ENCODE measurements around the gene CEP170B.
"Not testable (repeated sequence)": the region's sequence is repeated elsewhere in the genome, so short reads cannot be mapped to it uniquely, and the experiment has no call there.

Gene CEP170B

DNA sequence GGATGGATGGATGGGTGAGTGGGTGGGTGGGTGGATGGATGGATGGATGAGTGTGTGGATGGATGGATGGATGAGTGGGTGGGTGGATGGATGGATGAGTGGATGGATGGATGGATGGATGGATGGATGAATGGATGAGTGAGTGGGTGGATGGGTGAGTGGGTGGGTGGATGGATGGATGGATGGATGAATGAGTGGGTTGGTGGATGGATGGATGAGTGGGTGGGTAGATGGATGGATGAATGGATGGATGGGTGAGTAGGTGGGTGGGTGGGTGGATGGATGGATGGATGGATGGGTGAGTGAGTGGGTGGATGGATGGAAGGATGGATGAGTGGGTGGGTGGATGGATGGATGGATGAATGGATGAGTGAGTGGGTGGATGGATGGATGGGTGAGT lies 25.2 kb downstream of the CEP170B start:
- H3K23ac ChIP-seq (ENCODE audit: low read length); H2BK5ac ChIP-seq (ENCODE audit: low read length); H3K4me3 ChIP-seq (ENCODE audit: low read length); H3K27ac ChIP-seq (ENCODE audit: low read depth, low read length); H3K4me1 ChIP-seq (ENCODE audit: control insufficient read depth, low read depth, low read length); H3K27me3 ChIP-seq (ENCODE audit: insufficient read depth, low read length, poor library complexity); H3K79me2 ChIP-seq (ENCODE audit: control insufficient read depth, insufficient read depth, low read length); H3K36me3 ChIP-seq (ENCODE audit: control insufficient read depth, insufficient read depth, low read length); H3K9ac ChIP-seq (ENCODE audit: low read length); H3K4ac ChIP-seq (ENCODE audit: low read depth, low read length); H3K79me1 ChIP-seq (ENCODE audit: low read length); H3K56ac ChIP-seq (ENCODE audit: low read length); H3K18ac ChIP-seq (ENCODE audit: low read length); H3K4me2 ChIP-seq (ENCODE audit: low read length); H4K8ac ChIP-seq (ENCODE audit: low read depth, low read length); H4K5ac ChIP-seq (ENCODE audit: low read length); H2BK120ac ChIP-seq (ENCODE audit: low read depth, low read length); H2AK5ac ChIP-seq (ENCODE audit: low read length); H2BK15ac ChIP-seq (replicated peaks; ENCODE audit: low read depth); DNase-seq: not testable (repeated sequence)

DNA sequence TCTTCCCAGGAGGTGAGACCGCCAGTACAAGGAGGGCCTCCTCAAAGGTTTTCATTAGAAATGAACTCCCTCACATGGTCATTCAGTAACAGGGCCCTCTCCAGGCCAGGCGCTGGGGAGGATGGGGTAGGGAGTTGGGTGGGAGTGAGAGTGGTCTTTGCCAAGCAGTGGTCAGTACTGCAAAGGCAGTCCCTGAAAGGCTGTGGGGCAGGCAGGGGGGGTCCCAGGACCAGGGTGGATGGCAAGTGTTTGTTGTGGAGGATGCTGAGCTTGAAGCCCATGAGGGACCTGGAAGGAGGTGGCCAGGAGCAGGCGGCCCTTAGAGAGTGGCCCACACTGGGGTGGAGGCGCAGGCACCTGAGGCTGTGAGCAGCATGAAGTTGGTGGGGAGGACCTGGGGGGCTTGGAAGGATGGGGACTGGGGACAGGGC lies 26.1 kb downstream of the CEP170B start:
- Histone ChIP-seq H3K27ac (ENCODE audit: low read depth, low read length) (no peak overlapping the region), H3K4ac (ENCODE audit: low read depth, low read length) (no peak overlapping the region), H2BK120ac (ENCODE audit: low read depth, low read length) (no peak overlapping the region), H3K27me3 (ENCODE audit: insufficient read depth, low read length, poor library complexity) (no peaks in the 10 kb centered on the region), H2BK15ac (replicated peaks; ENCODE audit: low read depth) (no peak overlapping the region), H3K36me3 (ENCODE audit: control insufficient read depth, insufficient read depth, low read length) (no peaks in the 10 kb centered on the region), H3K79me2 (ENCODE audit: control insufficient read depth, insufficient read depth, low read length) (no peaks in the 10 kb centered on the region), H3K18ac (ENCODE audit: low read length) (no peak overlapping the region), H3K9ac (ENCODE audit: low read length) (no peak overlapping the region), H4K8ac (ENCODE audit: low read depth, low read length) (no peak overlapping the region), H3K4me1 (ENCODE audit: control insufficient read depth, low read depth, low read length) (no peaks in the 10 kb centered on the region), H3K79me1 (ENCODE audit: low read length) (no peaks in the 10 kb centered on the region), H3K4me2 (ENCODE audit: low read length) (no peak overlapping the region), H3K23ac (ENCODE audit: low read length) (no peak overlapping the region), H2AK5ac (ENCODE audit: low read length) (no peak overlapping the region), H4K5ac (ENCODE audit: low read length) (no peak overlapping the region), H3K4me3 (ENCODE audit: low read length) (no peak overlapping the region), H3K56ac (ENCODE audit: low read length) (no peak overlapping the region), H2BK5ac (ENCODE audit: low read length) (no peak overlapping the region)
- no CpG with 5 or more reads among the region's 4 CpGs for WGBS (ENCODE audit: extremely low coverage, insufficient coverage, low lambda C conversion rate)
- no peak for DNase-seq

DNA sequence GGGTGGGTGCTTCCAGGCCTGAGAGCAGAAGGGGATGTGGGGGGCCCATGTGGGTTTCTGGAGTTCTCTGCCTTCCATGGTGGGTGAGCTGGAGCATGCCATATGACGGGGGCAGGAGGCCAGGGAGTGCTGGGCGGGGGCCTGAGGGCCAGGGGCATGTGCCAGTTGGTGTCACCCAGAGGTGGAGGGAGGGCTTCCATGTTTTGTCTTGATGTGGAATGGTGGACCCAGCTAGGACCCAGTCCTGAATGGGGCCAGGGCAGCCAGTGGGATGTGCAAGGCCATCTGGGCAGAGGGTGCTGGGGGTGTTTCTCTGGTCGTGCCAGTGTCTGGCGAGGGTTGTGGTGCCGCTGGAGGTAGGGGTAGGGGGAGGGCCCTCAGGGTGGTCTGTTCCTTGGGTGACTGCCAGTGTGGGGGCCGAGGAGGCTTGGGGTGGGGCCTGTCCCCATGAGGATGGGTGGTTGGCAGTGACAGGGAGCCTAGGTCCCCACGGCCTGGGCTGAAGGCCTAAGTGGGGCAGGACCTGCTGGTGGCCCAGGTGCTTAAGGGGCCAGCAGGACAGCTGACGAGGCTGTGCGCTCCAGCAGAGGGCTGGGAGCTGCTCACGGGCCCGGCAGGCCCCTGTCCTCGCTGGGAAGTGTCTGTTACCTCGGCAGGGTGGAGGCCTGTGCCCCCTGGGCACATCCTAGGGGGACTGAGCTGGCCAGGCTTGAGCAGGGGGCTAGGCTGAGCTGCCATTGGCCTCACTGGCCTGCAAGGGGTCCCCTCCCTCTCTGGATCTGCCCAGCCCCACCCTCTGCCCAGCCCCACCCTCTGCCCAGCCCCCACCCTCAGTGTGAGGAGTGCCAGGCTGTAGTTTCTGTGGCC lies 26.8 kb downstream of the CEP170B start:
- WGBS (ENCODE audit: extremely low coverage, insufficient coverage, low lambda C conversion rate): no CpG with 5 or more reads among the region's 13 CpGs
- Histone ChIP-seq H3K56ac (ENCODE audit: low read length) (no peak overlapping the region), H3K79me2 (ENCODE audit: control insufficient read depth, insufficient read depth, low read length) (no peaks in the 10 kb centered on the region), H3K18ac (ENCODE audit: low read length) (no peak overlapping the region), H2BK5ac (ENCODE audit: low read length) (no peak overlapping the region), H3K9ac (ENCODE audit: low read length) (no peak overlapping the region), H3K79me1 (ENCODE audit: low read length) (no peaks in the 10 kb centered on the region), H2BK120ac (ENCODE audit: low read depth, low read length) (no peak overlapping the region), H3K27ac (ENCODE audit: low read depth, low read length) (no peak overlapping the region), H2BK15ac (replicated peaks; ENCODE audit: low read depth) (no peak overlapping the region), H4K5ac (ENCODE audit: low read length) (no peak overlapping the region), H3K36me3 (ENCODE audit: control insufficient read depth, insufficient read depth, low read length) (no peaks in the 10 kb centered on the region), H4K8ac (ENCODE audit: low read depth, low read length) (no peak overlapping the region), H3K4me3 (ENCODE audit: low read length) (no peak overlapping the region), H2AK5ac (ENCODE audit: low read length) (no peak overlapping the region), H3K27me3 (ENCODE audit: insufficient read depth, low read length, poor library complexity) (no peaks in the 10 kb centered on the region), H3K23ac (ENCODE audit: low read length) (no peak overlapping the region), H3K4me2 (ENCODE audit: low read length) (no peak overlapping the region), H3K4ac (ENCODE audit: low read depth, low read length) (no peak overlapping the region), H3K4me1 (ENCODE audit: control insufficient read depth, low read depth, low read length) (no peaks in the 10 kb centered on the region)
- no peak for DNase-seq

DNA sequence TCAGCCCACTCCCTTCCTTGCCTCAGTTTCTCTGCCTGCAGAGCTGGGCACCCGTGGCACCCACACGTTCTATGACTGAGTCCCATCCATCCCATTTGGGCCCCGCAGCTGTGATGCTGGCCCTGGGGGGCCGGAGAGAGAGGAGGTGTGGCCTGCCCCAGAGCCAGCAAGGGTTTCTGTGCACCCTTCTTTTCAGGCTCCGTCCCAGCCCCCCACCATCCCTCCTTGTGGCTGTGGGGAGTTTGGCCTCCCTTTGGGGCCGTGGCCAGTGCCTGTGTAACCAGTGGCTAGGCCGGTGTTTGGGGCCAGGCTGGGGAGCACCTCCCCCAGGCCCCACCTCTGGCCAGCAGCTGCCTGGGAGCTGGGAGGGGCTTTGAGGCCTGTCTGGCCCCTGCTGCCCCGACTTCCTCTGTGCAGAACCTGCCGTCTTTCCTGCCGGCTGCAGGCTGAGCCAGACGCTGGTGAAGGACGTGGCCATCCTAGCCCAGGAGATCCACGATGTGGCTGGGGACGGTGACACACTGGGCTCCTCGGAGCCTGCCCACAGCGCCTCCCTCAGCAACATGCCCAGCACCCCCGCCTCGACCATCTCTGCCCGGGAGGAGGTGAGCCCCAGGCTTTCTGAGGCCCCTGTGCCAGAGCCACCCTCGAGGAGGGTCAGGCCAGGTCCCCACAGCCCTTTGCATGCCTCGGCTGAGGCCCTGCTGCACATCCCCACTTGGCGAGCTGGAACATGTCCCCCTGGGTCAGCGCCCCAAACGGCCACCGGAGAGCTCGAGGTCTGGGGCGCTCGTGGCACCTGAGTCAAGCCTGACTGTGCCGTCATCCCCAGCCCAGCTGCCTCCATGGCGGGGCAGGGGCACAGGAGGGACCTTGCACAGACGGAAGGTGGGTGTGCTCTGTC lies 27.7 kb downstream of the CEP170B start:
- Histone ChIP-seq H2AK5ac (ENCODE audit: low read length) (no peak overlapping the region), H3K4me3 (ENCODE audit: low read length) (no peak overlapping the region), H3K27me3 (ENCODE audit: insufficient read depth, low read length, poor library complexity) (no peaks in the 10 kb centered on the region), H4K8ac (ENCODE audit: low read depth, low read length) (no peak overlapping the region), H2BK120ac (ENCODE audit: low read depth, low read length) (no peak overlapping the region), H3K4me1 (ENCODE audit: control insufficient read depth, low read depth, low read length) (no peaks in the 10 kb centered on the region), H3K56ac (ENCODE audit: low read length) (no peak overlapping the region), H3K18ac (ENCODE audit: low read length) (no peak overlapping the region), H2BK15ac (replicated peaks; ENCODE audit: low read depth) (no peak overlapping the region), H3K79me2 (ENCODE audit: control insufficient read depth, insufficient read depth, low read length) (no peaks in the 10 kb centered on the region), H4K5ac (ENCODE audit: low read length) (no peak overlapping the region), H3K79me1 (ENCODE audit: low read length) (no peaks in the 10 kb centered on the region), H2BK5ac (ENCODE audit: low read length) (no peak overlapping the region), H3K27ac (ENCODE audit: low read depth, low read length) (no peak overlapping the region), H3K23ac (ENCODE audit: low read length) (no peak overlapping the region), H3K9ac (ENCODE audit: low read length) (no peak overlapping the region), H3K4ac (ENCODE audit: low read depth, low read length) (no peak overlapping the region), H3K36me3 (ENCODE audit: control insufficient read depth, insufficient read depth, low read length) (no peaks in the 10 kb centered on the region), H3K4me2 (ENCODE audit: low read length) (no peak overlapping the region)
- no peak for DNase-seq
- no CpG with 5 or more reads among the region's 31 CpGs for WGBS (ENCODE audit: extremely low coverage, insufficient coverage, low lambda C conversion rate)

DNA sequence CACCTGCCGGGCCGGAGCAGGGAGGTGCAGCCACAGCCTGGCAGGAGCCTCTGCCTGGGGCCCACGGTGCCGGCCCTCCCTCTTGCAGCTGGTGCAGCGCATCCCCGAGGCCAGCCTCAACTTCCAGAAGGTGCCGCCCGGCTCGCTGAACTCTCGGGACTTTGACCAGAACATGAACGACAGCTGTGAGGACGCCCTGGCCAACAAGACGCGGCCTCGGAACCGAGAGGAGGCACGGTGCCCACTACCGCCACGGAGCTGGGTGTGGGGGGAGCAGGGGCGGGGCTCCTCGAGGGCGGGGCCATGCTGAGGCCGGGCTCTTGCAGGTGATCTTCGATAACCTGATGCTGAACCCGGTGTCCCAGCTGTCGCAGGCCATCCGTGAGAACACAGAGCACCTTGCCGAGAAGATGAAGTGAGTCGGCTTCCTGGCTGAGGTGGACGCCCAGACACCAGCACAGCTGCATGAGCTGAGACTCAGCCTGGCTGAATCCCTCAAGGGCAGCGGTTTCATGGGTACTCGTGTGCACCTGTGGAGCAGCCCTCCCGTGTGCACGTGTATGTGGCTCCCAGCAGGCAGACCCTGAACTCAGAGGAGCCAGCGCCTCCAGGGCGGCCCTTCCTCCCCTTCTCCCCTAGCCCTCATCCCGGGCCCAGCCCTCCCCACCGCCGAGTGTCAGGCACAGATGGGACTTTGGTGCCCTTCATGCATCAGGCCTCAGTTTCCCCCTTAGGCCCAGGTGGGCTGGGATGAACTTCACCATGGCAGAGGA lies 28.6 kb downstream of the CEP170B start:
- Histone ChIP-seq H4K5ac (ENCODE audit: low read length) (no peak overlapping the region), H3K36me3 (ENCODE audit: control insufficient read depth, insufficient read depth, low read length) (no peaks in the 10 kb centered on the region), H2BK5ac (ENCODE audit: low read length) (no peak overlapping the region), H3K79me1 (ENCODE audit: low read length) (no peaks in the 10 kb centered on the region), H3K9ac (ENCODE audit: low read length) (no peak overlapping the region), H2BK120ac (ENCODE audit: low read depth, low read length) (no peak overlapping the region), H3K79me2 (ENCODE audit: control insufficient read depth, insufficient read depth, low read length) (no peaks in the 10 kb centered on the region), H3K4me1 (ENCODE audit: control insufficient read depth, low read depth, low read length) (no peaks in the 10 kb centered on the region), H3K4ac (ENCODE audit: low read depth, low read length) (no peak overlapping the region), H3K4me2 (ENCODE audit: low read length) (no peak overlapping the region), H4K8ac (ENCODE audit: low read depth, low read length) (no peak overlapping the region), H3K18ac (ENCODE audit: low read length) (no peak overlapping the region), H3K27ac (ENCODE audit: low read depth, low read length) (no peak overlapping the region), H2AK5ac (ENCODE audit: low read length) (no peak overlapping the region), H3K23ac (ENCODE audit: low read length) (no peak overlapping the region), H3K27me3 (ENCODE audit: insufficient read depth, low read length, poor library complexity) (no peaks in the 10 kb centered on the region), H2BK15ac (replicated peaks; ENCODE audit: low read depth) (no peak overlapping the region), H3K4me3 (ENCODE audit: low read length) (no peak overlapping the region), H3K56ac (ENCODE audit: low read length) (no peak overlapping the region)
- WGBS (ENCODE audit: extremely low coverage, insufficient coverage, low lambda C conversion rate): no CpG with 5 or more reads among the region's 39 CpGs
- DNase-seq: no peak
